HEK293T (cell line): ENCODE measurements around the gene ZDHHC9.
"Not testable (repeated sequence)": the region's sequence is repeated elsewhere in the genome, so short reads cannot be mapped to it uniquely, and the experiment has no call there.

Source experiments
- CTCF ChIA-PET: fragments of 350-600 bp; formaldehyde crosslinking; extraction: SDS; loops from one replicate; lab custom pipeline; 2021; ENCODE audit warnings: antibody characterized with exemption, inconsistent platforms; lab: Yijun Ruan, JAX
- POLR2A ChIA-PET: fragments of 350-600 bp; formaldehyde crosslinking; extraction: SDS; loops from one replicate; lab custom pipeline; 2020; ENCODE audit warnings: antibody characterized with exemption, inconsistent platforms; lab: Yijun Ruan, JAX
- DNase-seq: peaks from one replicate; pipeline ENCODE4 v3.0.0; 2012; ENCODE audit warnings: mixed read lengths; ENCODE audit errors: extremely low spot score
- ARNT ChIP-seq: fragments of 450-650 bp; IDR thresholded peaks from 2 replicates; pipeline ENCODE4 v1.6.1; 2017; ENCODE audit warnings: mild to moderate bottlenecking
- BHLHE40 ChIP-seq: fragments of 450-650 bp; IDR thresholded peaks from 2 replicates; pipeline ENCODE4 v1.6.1; 2016; ENCODE audit warnings: mild to moderate bottlenecking, moderate library complexity, borderline replicate concordance
- CTBP1 ChIP-seq: fragments of 450-650 bp; IDR thresholded peaks from 2 replicates; pipeline ENCODE4 v1.6.1; 2016; ENCODE audit warnings: borderline replicate concordance
- ELF4 ChIP-seq: fragments of 450-650 bp; IDR thresholded peaks from 2 replicates; pipeline ENCODE4 v1.6.1; 2017; ENCODE audit warnings: antibody characterized with exemption
- FOXA1 ChIP-seq: fragments of 450-650 bp; IDR thresholded peaks from 2 replicates; pipeline ENCODE4 v1.6.1; 2016; ENCODE audit warnings: mild to moderate bottlenecking
- FOXK2 ChIP-seq: fragments of 450-650 bp; IDR thresholded peaks from 2 replicates; pipeline ENCODE4 v1.6.1; 2016; ENCODE audit warnings: mild to moderate bottlenecking
- FOXM1 ChIP-seq: fragments of 450-650 bp; IDR thresholded peaks from 2 replicates; pipeline ENCODE4 v1.6.1; 2017; ENCODE audit warnings: mild to moderate bottlenecking, borderline replicate concordance
- HDGF ChIP-seq: fragments of 450-650 bp; IDR thresholded peaks from 2 replicates; pipeline ENCODE4 v1.6.1; 2017; ENCODE audit warnings: antibody characterized with exemption, borderline replicate concordance
- L3MBTL2 ChIP-seq: fragments of 450-650 bp; conservative IDR thresholded peaks from 2 replicates; pipeline ENCODE4 v1.6.1; 2016; ENCODE audit warnings: mild to moderate bottlenecking
- LEF1 ChIP-seq: fragments of 450-650 bp; IDR thresholded peaks from 2 replicates; pipeline ENCODE4 v1.6.1; 2017; ENCODE audit warnings: mild to moderate bottlenecking, borderline replicate concordance
- NFRKB ChIP-seq: fragments of 450-650 bp; IDR thresholded peaks from 2 replicates; pipeline ENCODE4 v1.6.1; 2016; ENCODE audit warnings: mild to moderate bottlenecking, moderate library complexity
- PKNOX1 ChIP-seq: fragments of 450-650 bp; IDR thresholded peaks from 2 replicates; pipeline ENCODE4 v1.6.1; 2016
- SP1 ChIP-seq: fragments of 450-650 bp; IDR thresholded peaks from 2 replicates; pipeline ENCODE4 v1.6.1; 2017
- SUZ12 ChIP-seq: fragments of 450-650 bp; IDR thresholded peaks from 2 replicates; pipeline ENCODE4 v1.6.1; 2016; ENCODE audit warnings: mild to moderate bottlenecking
- TARDBP ChIP-seq: fragments of 450-650 bp; IDR thresholded peaks from 2 replicates; pipeline ENCODE4 v1.6.1; 2016
- ZNF384 ChIP-seq: fragments of 450-650 bp; IDR thresholded peaks from 2 replicates; pipeline ENCODE4 v1.6.1; 2016

Gene ZDHHC9

GRCh38 chrX:129843459-129844306 is at the start of gene ZDHHC9:
Gene ZDHHC9, minus strand, starts transcription at chrX:129843886. Its CDS starts 1,941 bp downstream, at chrX:129841945.
- TF ChIP-seq FOXA1 = no peak
- TF ChIP-seq BHLHE40 = no peak
- TF ChIP-seq PKNOX1 = peak; percentile 99
- TF ChIP-seq LEF1 = no peak
- no peak for TF ChIP-seq HDGF
- no peak for TF ChIP-seq ELF4
- no peak for TF ChIP-seq FOXK2
- no peak for TF ChIP-seq ZNF384
- no peak for TF ChIP-seq TARDBP
- TF ChIP-seq NFRKB = no peak
- no peak for TF ChIP-seq ARNT
- 0 out of 2 replicates have a peak, but pooled peaks have one; percentile 23 for TF ChIP-seq FOXM1
- no peak for TF ChIP-seq SP1
- TF ChIP-seq SUZ12 = no peak
- no peak; the same call in 1 of the 2 replicates for TF ChIP-seq L3MBTL2
- ChIA-PET CTCF (interaction anchor here (0.6 to 0.7 kb wide), 2 partner anchors 217 to 1517 kb away, joined by 3 to 4 read pairs; no protein-coding TSS in a partner anchor), POLR2A (interaction anchor here (1.0 to 1.4 kb wide), 3 partner anchors 9 to 62 kb away, joined by 4 to 6 read pairs (median 5); partner anchors contain the start of gene UTP14A)
- peak; percentile 97 for DNase-seq

GRCh38 chrX:129877401-129877800 is 33.7 kb upstream of the ZDHHC9 start:
- DNase-seq = no peak
- TF ChIP-seq NFRKB = no peak
- no peak for TF ChIP-seq FOXA1
- no peak for TF ChIP-seq FOXK2
- no peak for TF ChIP-seq L3MBTL2
- TF ChIP-seq TARDBP = no peak
- no peak for TF ChIP-seq ELF4
- no peak for TF ChIP-seq ZNF384
- TF ChIP-seq LEF1 = no peak
- TF ChIP-seq BHLHE40 = no peak
- TF ChIP-seq ARNT = no peak
- no peak for TF ChIP-seq FOXM1
- TF ChIP-seq SUZ12 = no peak
- TF ChIP-seq PKNOX1 = no peak
- no peak for TF ChIP-seq CTBP1
- TF ChIP-seq SP1 = no peak
- POLR2A ChIA-PET = no interaction called here
- CTCF ChIA-PET = no interaction called here

- TF ChIP-seq FOXM1 = no peak
- TF ChIP-seq SUZ12 = no peak
- no peak for TF ChIP-seq BHLHE40
- no peak for TF ChIP-seq CTBP1
- TF ChIP-seq ZNF384 = no peak
- no peak for TF ChIP-seq HDGF
- TF ChIP-seq TARDBP = no peak
- TF ChIP-seq FOXK2 = no peak
- TF ChIP-seq ARNT = no peak
- TF ChIP-seq FOXA1 = no peak
- TF ChIP-seq PKNOX1 = no peak
- no peak for TF ChIP-seq LEF1
- no peak for DNase-seq
- POLR2A ChIA-PET = no interaction called here
- CTCF ChIA-PET = no interaction called here
Observed at GRCh38 chrX:129876771-129877305, 33.2 kb upstream of the ZDHHC9 start.

- ChIA-PET POLR2A (no interaction called here), CTCF (no interaction called here)
- no peak for TF ChIP-seq TARDBP
- no peak for TF ChIP-seq FOXK2
- no peak for TF ChIP-seq SUZ12
- no peak for TF ChIP-seq SP1
- TF ChIP-seq LEF1 = no peak
- TF ChIP-seq ARNT = no peak
- no peak for TF ChIP-seq ELF4
- TF ChIP-seq FOXA1 = no peak
- DNase-seq = no peak
Observed at GRCh38 chrX:129875669-129876068, 32.0 kb upstream of the ZDHHC9 start.

- CTCF ChIA-PET = no interaction called here
- POLR2A ChIA-PET = interaction anchor here (0.9 kb wide), 1 partner anchor 33 kb away, joined by 3 read pairs; no protein-coding TSS in a partner anchor
- TF ChIP-seq FOXM1 = no peak
- TF ChIP-seq ARNT = no peak
- no peak for TF ChIP-seq TARDBP
- TF ChIP-seq ZNF384 = no peak
- TF ChIP-seq L3MBTL2 = no peak
- no peak for TF ChIP-seq PKNOX1
- TF ChIP-seq ELF4 = no peak
- no peak for TF ChIP-seq LEF1
- TF ChIP-seq SUZ12 = no peak
- TF ChIP-seq FOXA1 = no peak
- no peak for TF ChIP-seq SP1
- TF ChIP-seq BHLHE40 = no peak
- TF ChIP-seq HDGF = no peak
- no peak for TF ChIP-seq NFRKB
- TF ChIP-seq CTBP1 = no peak
- no peak for TF ChIP-seq FOXK2
- DNase-seq = no peak
Observed at GRCh38 chrX:129872524-129872923, 28.8 kb upstream of the ZDHHC9 start.

GRCh38 chrX:129866321-129866720 is 22.6 kb upstream of the ZDHHC9 start:
- POLR2A ChIA-PET = not testable (repeated sequence)

GRCh38 chrX:129859134-129859533 is 15.4 kb upstream of the ZDHHC9 start:
- DNase-seq, POLR2A ChIA-PET: not testable (repeated sequence)
- CTCF ChIA-PET = interaction anchor here (1.1 kb wide), 1 partner anchor 13 kb away, joined by 5 read pairs; no protein-coding TSS in a partner anchor

More at GRCh38 chrX:129866321-129866720, 22.6 kb upstream of the ZDHHC9 start:
- CTCF ChIA-PET, DNase-seq: not testable (repeated sequence)

GRCh38 chrX:129851825-129852224 is 8.1 kb upstream of the ZDHHC9 start:
- POLR2A ChIA-PET = interaction anchor here (1.0 kb wide), 1 partner anchor 8 kb away, joined by 4 read pairs; the partner anchor contains the start of gene ZDHHC9
- CTCF ChIA-PET, DNase-seq: not testable (repeated sequence)
